ENCODE data around the gene PALLD. TPM values are rescaled to one million over a fixed set of nuclear protein-coding genes. Genes with fewer than 3 reads are reported as not detected.

PALLD gene
- total RNA-seq, 2 donors from 2014 or later, result 705 to 752 TPM

DNA sequence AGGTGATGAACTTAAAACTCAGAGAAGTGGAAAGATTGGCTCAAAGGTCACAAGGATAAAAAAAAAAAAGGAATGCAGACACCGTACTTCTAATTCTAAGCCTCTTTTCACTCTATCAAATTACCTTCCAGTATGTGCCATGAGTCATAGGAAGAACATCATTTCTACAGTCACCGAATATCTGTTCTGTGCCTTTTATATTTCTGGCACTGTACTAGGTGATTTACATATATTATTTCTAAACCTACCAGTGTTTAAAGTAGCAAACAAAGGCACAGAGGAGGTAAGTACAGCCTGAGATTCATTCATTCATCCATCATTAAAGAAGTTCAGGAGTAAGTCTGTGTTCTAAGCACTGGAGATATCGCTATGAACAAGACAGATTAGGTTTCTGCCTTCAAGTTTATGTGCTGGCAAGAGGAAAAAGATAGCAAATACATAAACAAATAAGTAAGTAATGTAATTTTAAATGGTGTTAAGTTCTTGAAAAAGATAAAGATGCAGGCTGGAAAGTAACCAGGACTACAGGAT is 65.3 kb downstream of the PALLD start:
- TF ChIP-seq, protein P1, sequence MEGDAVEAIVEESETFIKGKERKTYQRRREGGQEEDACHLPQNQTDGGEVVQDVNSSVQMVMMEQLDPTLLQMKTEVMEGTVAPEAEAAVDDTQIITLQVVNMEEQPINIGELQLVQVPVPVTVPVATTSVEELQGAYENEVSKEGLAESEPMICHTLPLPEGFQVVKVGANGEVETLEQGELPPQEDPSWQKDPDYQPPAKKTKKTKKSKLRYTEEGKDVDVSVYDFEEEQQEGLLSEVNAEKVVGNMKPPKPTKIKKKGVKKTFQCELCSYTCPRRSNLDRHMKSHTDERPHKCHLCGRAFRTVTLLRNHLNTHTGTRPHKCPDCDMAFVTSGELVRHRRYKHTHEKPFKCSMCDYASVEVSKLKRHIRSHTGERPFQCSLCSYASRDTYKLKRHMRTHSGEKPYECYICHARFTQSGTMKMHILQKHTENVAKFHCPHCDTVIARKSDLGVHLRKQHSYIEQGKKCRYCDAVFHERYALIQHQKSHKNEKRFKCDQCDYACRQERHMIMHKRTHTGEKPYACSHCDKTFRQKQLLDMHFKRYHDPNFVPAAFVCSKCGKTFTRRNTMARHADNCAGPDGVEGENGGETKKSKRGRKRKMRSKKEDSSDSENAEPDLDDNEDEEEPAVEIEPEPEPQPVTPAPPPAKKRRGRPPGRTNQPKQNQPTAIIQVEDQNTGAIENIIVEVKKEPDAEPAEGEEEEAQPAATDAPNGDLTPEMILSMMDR (IDR thresholded peaks at IDR 0.05), result no peak

DNA sequence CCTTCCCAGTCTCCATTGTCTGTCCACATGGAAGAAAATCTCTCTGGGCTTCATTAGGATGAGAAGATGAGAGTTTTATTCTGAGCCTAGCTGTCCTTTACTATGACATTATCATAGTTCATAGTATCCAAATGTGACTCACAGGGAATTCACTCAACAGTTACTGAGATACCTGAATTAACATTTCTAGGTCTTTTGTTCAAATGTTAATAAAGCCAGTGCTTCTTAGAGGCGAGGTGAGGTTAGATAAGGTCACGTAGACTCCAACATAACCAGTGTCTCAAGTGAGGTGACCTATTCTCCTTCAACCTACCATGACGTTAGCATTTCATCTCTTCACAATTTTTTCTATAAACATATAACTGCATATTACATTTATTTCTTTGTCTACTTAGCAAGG is 67.2 kb downstream of the PALLD start:
- Histone ChIP-seq H3K9me3 (no peaks in the 10 kb centered on the region), H3K4me1 (ENCODE audit: control insufficient read depth in 1 of 2, low read depth in 2 of 2) (peaks cover 0 to 16% of the 10 kb centered on the region in 2 donors), H3K36me3 (no peaks in the 10 kb centered on the region), H3K27me3 (replicated peaks; ENCODE audit: insufficient read depth) (no peaks in the 10 kb centered on the region), H3K27ac (no peak overlapping the region), H3K4me3 (no peak overlapping the region)
- TF ChIP-seq, protein P1 (IDR thresholded peaks at IDR 0.05), result no peak
- DNase-seq (ENCODE audit: low spot score), result no peak
- no peak for ATAC-seq (ENCODE audit: insufficient number of reproducible peaks, low FRiP score, low read depth)

More for the DNA sequence above, 65.3 kb downstream of the PALLD start:
- ATAC-seq (ENCODE audit: insufficient number of reproducible peaks, low FRiP score, low read depth) (no peak), DNase-seq (ENCODE audit: low spot score) (no peak)
- H3K36me3 ChIP-seq, result no peaks in the 10 kb centered on the region
- H3K27ac ChIP-seq, result no peak overlapping the region
- H3K4me1 ChIP-seq (ENCODE audit: control insufficient read depth in 1 of 2, low read depth in 2 of 2), result peaks cover 0 to 14% of the 10 kb centered on the region in 2 donors
- H3K9me3 ChIP-seq, result no peaks in the 10 kb centered on the region
- H3K27me3 ChIP-seq (replicated peaks; ENCODE audit: insufficient read depth), result no peaks in the 10 kb centered on the region
- no peak overlapping the region for H3K4me3 ChIP-seq

DNA sequence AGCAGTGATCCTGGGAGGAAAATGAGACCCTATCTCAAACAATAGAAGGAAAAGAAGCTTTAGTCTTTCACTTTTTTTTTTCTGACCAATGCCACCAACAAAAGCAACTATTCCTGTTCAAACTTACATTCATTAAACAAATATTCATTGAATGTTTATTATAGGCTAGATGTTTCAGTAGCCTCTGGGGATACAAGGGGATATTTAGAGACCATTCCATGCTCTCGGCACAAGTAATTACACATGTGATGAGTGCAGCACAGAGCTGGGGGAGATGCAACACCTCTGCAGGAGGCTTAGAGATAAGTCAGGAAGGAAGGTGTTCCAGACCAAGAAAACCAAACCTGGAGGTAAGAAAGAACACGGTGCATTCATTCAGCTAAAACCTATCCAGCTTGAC is 68.3 kb downstream of the PALLD start:
- DNase-seq (ENCODE audit: low spot score) (no peak), ATAC-seq (ENCODE audit: insufficient number of reproducible peaks, low FRiP score, low read depth) (no peak)
- no peak overlapping the region for H3K4me3 ChIP-seq
- no peaks in the 10 kb centered on the region for H3K27me3 ChIP-seq (replicated peaks; ENCODE audit: insufficient read depth)
- H3K27ac ChIP-seq, result no peak overlapping the region
- TF ChIP-seq, protein P1 (IDR thresholded peaks at IDR 0.05), result no peak
- H3K36me3 ChIP-seq, result no peaks in the 10 kb centered on the region
- H3K4me1 ChIP-seq (ENCODE audit: control insufficient read depth in 1 of 2, low read depth in 2 of 2), result peaks cover 0 to 21% of the 10 kb centered on the region in 2 donors
- no peaks in the 10 kb centered on the region for H3K9me3 ChIP-seq

DNA sequence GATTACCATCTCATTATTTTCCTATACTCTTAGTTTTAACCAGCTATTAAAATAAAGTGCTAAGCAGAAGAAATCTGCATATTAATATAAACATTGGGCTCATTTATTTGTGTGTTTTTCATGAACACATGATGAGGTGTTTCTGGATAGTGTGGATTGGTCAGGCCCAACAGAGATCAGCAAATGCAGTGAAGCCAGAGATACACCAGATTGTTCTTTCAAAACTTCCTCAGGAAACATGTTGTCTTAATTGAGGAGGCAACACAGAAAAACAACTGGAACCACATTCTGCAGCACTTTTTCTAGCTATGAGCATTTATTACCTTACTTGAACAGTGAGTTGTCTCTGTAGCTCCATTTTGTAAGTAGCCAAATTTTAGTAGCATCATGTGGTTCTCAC is 69.9 kb downstream of the PALLD start:
- Histone ChIP-seq H3K4me3 (no peak overlapping the region), H3K9me3 (no peaks in the 10 kb centered on the region), H3K4me1 (ENCODE audit: control insufficient read depth in 1 of 2, low read depth in 2 of 2) (peaks cover 0 to 28% of the 10 kb centered on the region in 2 donors), H3K27ac (no peak overlapping the region), H3K27me3 (replicated peaks; ENCODE audit: insufficient read depth) (no peaks in the 10 kb centered on the region), H3K36me3 (no peaks in the 10 kb centered on the region)
- ATAC-seq (ENCODE audit: insufficient number of reproducible peaks, low FRiP score, low read depth) (no peak), DNase-seq (ENCODE audit: low spot score) (no peak)
- TF ChIP-seq, protein P1 (IDR thresholded peaks at IDR 0.05), result no peak

DNA sequence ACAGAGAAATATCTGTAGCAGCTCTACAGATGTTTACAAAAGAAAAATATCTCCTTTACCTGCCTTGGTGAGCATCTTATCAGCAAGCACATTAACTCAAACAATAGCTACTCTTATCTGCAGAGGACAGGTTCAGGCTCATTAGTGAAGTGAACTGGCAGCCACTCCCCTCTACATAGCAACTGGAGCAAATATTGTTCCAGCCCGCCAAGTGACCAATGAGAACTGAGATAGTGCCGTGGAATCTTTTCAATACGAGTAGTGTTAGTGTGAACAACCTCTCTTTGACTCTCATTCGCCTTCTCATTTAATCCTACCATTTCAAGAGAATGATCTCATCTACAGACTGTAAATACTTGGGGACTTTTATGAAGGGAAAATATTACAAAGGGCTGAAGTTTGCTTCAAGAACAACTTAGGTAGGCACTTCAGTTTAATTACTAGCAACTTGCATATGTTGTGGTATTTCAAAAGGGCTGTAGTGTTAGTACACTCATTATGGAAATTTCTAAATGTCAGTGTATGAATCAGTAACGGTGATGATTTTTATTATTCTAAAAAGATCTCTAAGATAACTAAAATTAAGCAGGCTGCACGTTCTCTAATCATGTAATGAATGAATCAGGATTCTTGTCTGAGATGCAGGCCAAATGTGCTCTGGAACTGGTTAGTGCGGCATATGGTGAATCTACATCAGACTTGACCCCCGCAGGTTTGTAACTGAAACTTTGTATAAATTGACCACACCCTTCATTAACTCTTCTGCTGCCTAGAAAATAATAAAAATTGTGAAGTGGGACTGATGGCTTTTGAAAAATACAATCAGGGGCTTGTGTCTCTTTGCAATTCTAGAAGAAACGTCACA is 72.4 kb downstream of the PALLD start:
- Histone ChIP-seq H3K4me1 (ENCODE audit: control insufficient read depth in 1 of 2, low read depth in 2 of 2) (peaks cover 0 to 28% of the 10 kb centered on the region in 2 donors), H3K27me3 (replicated peaks; ENCODE audit: insufficient read depth) (no peaks in the 10 kb centered on the region), H3K9me3 (no peaks in the 10 kb centered on the region), H3K4me3 (no peak overlapping the region), H3K36me3 (no peaks in the 10 kb centered on the region), H3K27ac (no peak overlapping the region)
- TF ChIP-seq, protein P1 (IDR thresholded peaks at IDR 0.05), result no peak
- ATAC-seq (ENCODE audit: insufficient number of reproducible peaks, low FRiP score, low read depth), result peak; percentile 79
- no peak for DNase-seq (ENCODE audit: low spot score)
